ENCODE data around the gene SERGEF. TPM values are rescaled to one million over a fixed set of nuclear protein-coding genes. Genes with fewer than 3 reads are reported as not detected.
A peak's percentile ranks its signal among the peaks of the same experiment; 100 is the strongest.

Gene SERGEF
- total RNA-seq, 1 experiment from 2014 or later = 26.1 TPM

DNA sequence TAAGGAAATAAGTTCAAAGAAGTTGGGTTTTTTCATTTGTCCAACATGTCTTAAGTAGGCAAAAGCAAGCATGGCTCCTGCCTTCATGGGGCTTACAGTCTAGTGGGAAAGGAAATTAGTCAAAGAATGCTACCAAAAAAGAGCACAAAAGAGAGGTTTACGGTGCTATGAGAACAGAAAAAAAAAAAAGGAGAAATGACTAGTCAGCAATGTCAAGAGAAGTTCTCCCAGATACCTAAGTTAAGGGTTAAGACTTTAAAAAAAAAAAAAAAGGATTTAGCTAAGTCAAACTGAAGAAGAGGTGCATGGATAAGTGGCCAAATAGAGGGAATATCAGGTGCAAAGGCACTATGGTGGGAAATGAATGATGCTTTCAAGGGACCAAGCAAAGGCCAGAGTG is 29.3 kb downstream of the SERGEF start:
- ChIA-PET POLR2A (no interaction called here), CTCF (interaction anchor here (6.9 to 18.6 kb wide), 2 partner anchors 7 to 250 kb away, joined by 74 to 507 read pairs; partner anchors contain the start of gene KCNC1)
- peaks cover 17% of the 10 kb centered on the region for H3K4me1 Mint-ChIP-seq (ENCODE audit: insufficient read depth, unreplicated experiment)
- H3K36me3 Mint-ChIP-seq (ENCODE audit: insufficient read depth, unreplicated experiment) = peaks cover 12% of the 10 kb centered on the region
- DNase-seq (ENCODE audit: unreplicated experiment) = no peak
- no peak overlapping the region for H3K27ac Mint-ChIP-seq (ENCODE audit: low read depth, unreplicated experiment)
- intact Hi-C loops (cut with micrococcal nuclease) = no loop called here
- TF ChIP-seq CTCF (IDR thresholded peaks at IDR 0.05; ENCODE audit: unreplicated experiment) = no peak
- H3K4me3 Mint-ChIP-seq (ENCODE audit: unreplicated experiment) = no peak overlapping the region
- no peaks in the 10 kb centered on the region for H3K9me3 Mint-ChIP-seq (ENCODE audit: unreplicated experiment)
- H3K27me3 Mint-ChIP-seq (ENCODE audit: insufficient read depth, unreplicated experiment) = no peaks in the 10 kb centered on the region
- no TSS peak for BruUV-seq (replicated peaks)

DNA sequence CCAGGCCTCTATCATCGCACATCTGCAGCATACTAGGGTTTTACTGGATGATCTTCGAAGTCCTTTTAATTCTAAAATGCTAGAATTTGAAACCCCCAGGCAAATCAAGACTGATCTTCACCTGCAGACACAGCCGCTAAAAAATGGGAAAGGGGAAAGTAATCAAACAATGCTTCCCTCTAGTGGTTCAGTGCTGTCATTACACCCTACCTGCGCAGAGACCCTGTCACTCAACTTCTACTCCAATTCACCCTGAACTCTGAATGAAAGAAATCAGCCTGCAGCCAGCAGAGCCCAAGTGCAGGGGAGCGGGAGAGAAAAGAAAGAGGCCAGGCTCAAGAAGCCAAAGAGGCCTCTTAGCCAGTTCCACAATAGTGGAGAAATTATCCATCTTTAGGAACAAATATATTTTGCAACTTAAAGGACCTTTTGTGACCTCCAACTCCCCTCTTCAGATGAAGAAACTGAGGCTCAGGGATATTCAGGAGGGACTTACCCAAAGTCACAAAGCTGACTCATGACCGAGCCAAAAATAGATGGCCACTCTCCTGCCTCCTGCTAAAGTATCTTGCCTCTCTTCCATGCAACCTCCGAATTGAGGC is 33.0 kb downstream of the SERGEF start:
- ChIA-PET CTCF (interaction anchor here (0.6 to 18.6 kb wide), 30 partner anchors 10 to 388 kb away, joined by 3 to 507 read pairs (median 8); partner anchors contain the start of gene KCNC1), POLR2A (interaction anchor here (0.6 to 1.3 kb wide), 2 partner anchors 11 to 245 kb away, joined by 3 read pairs; partner anchors contain the start of gene KCNC1)
- Mint-ChIP-seq H3K27me3 (ENCODE audit: insufficient read depth, unreplicated experiment) (no peaks in the 10 kb centered on the region), H3K4me3 (ENCODE audit: unreplicated experiment) (no peak overlapping the region), H3K36me3 (ENCODE audit: insufficient read depth, unreplicated experiment) (no peaks in the 10 kb centered on the region), H3K4me1 (ENCODE audit: insufficient read depth, unreplicated experiment) (no peaks in the 10 kb centered on the region), H3K27ac (ENCODE audit: low read depth, unreplicated experiment) (no peak overlapping the region), H3K9me3 (ENCODE audit: unreplicated experiment) (no peaks in the 10 kb centered on the region)
- intact Hi-C loops (cut with micrococcal nuclease) = loop anchor here (2.0 to 5.0 kb wide), 2 partner anchors 133 to 153 kb away; no protein-coding TSS in a partner anchor
- no TSS peak for BruUV-seq (replicated peaks)
- TF ChIP-seq CTCF (IDR thresholded peaks at IDR 0.05; ENCODE audit: unreplicated experiment) = peak; percentile 85
- DNase-seq (ENCODE audit: unreplicated experiment) = peak; percentile 48

DNA sequence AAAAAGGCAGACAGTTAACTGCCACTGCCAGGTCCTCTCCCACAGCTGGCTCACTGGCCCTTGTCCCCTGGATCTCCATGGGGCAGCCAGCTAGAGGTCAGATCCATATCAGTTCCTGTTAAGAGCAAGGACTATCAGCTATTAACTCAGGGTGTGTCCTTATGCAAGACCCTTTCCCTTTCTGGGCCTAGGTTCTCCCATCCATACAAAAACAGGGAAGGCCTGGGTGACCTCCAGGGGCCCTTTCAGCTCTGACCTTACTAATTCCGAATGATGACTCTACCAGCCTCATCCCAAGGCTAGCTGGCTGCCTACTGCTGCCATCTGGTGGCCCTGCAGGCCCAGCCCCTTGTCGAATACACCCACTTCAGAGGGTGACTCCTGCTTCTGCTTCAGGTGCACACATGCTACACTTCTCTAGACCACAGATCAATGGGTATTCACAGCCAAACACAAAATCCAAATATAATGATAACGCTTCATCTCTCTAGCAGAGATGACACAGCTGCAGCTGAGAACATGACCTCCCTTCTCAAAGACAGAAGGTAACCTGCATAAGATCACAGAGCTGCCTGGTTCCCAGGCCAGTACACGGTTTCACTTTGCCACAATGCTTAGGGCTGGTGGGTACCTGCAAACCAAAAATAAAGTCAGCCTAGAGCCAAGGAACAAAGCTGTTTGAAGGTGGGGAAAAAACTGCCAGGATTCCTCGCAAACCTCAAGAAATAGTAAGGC is 34.1 kb downstream of the SERGEF start:
- BruUV-seq (replicated peaks) = no TSS peak
- intact Hi-C loops (cut with micrococcal nuclease) = loop anchor here (1.0 to 5.0 kb wide), 6 partner anchors 131 to 379 kb away; no protein-coding TSS in a partner anchor
- no peaks in the 10 kb centered on the region for H3K9me3 Mint-ChIP-seq (ENCODE audit: unreplicated experiment)
- no peak overlapping the region for H3K4me3 Mint-ChIP-seq (ENCODE audit: unreplicated experiment)
- DNase-seq (ENCODE audit: unreplicated experiment) = peak; percentile 57
- ChIA-PET POLR2A (interaction anchor here (1.3 to 1.7 kb wide), 3 partner anchors 247 to 380 kb away, joined by 3 to 9 read pairs (median 5); no protein-coding TSS in a partner anchor), CTCF (interaction anchor here (0.5 to 18.6 kb wide), 80 partner anchors 8 to 594 kb away, joined by 3 to 507 read pairs (median 4); partner anchors contain the start of gene KCNC1)
- H3K27ac Mint-ChIP-seq (ENCODE audit: low read depth, unreplicated experiment) = no peak overlapping the region
- no peaks in the 10 kb centered on the region for H3K36me3 Mint-ChIP-seq (ENCODE audit: insufficient read depth, unreplicated experiment)
- peak; percentile 75 for TF ChIP-seq CTCF (IDR thresholded peaks at IDR 0.05; ENCODE audit: unreplicated experiment)
- no peaks in the 10 kb centered on the region for H3K4me1 Mint-ChIP-seq (ENCODE audit: insufficient read depth, unreplicated experiment)
- no peaks in the 10 kb centered on the region for H3K27me3 Mint-ChIP-seq (ENCODE audit: insufficient read depth, unreplicated experiment)

- TF ChIP-seq CTCF (IDR thresholded peaks at IDR 0.05; ENCODE audit: unreplicated experiment) = no peak
- Mint-ChIP-seq H3K27me3 (ENCODE audit: insufficient read depth, unreplicated experiment) (no peaks in the 10 kb centered on the region), H3K27ac (ENCODE audit: low read depth, unreplicated experiment) (no peak overlapping the region), H3K9me3 (ENCODE audit: unreplicated experiment) (no peaks in the 10 kb centered on the region), H3K4me1 (ENCODE audit: insufficient read depth, unreplicated experiment) (peaks cover 9% of the 10 kb centered on the region), H3K4me3 (ENCODE audit: unreplicated experiment) (no peak overlapping the region), H3K36me3 (ENCODE audit: insufficient read depth, unreplicated experiment) (peaks cover 6% of the 10 kb centered on the region)
- intact Hi-C loops (cut with micrococcal nuclease) = loop anchor here (5.0 kb wide), 1 partner anchor 129 kb away; no protein-coding TSS in a partner anchor
- no peak for DNase-seq (ENCODE audit: unreplicated experiment)
- POLR2A ChIA-PET = interaction anchor here (0.6 to 0.9 kb wide), 2 partner anchors 55 to 148 kb away, joined by 3 read pairs; no protein-coding TSS in a partner anchor
- CTCF ChIA-PET = interaction anchor here (0.6 to 18.6 kb wide), 11 partner anchors 11 to 398 kb away, joined by 3 to 507 read pairs (median 4); partner anchors contain the start of gene KCNC1
- BruUV-seq (replicated peaks) = no TSS peak
Measured at GRCh38 chr11:17976651-17977050, 36.2 kb downstream of the SERGEF start.
